Measurements from ENCODE around the gene FCN3. TPM values are rescaled to one million over a fixed set of nuclear protein-coding genes. Genes with fewer than 3 reads are reported as not detected.

The FCN3 gene
- total RNA-seq, 2 experiments from 2014 or later: not detected

DNA sequence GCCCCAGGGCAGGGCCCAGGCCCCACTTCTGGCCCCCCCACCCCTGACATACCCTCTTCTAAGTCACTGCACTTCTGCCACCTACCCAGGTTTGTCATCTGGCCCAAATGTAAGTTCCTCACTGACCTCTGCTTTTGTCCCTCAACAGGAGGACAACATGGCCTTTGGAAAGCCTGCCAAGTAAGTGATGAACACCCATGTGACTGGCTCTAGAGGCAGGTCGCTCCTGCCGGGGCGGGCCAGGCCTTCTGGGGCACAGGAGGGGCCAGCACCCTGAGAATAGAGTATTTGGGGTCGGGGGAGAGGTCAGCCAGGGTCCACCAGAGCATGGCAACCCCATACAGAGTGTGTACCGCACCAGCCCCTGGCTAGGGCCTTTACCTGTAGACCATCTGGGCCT lies 42.7 kb downstream of the FCN3 start:
- Histone ChIP-seq H3K79me2 (ENCODE audit: insufficient read depth, low read depth, low read length) (peaks cover 33% of the 10 kb centered on the region), H3K27ac (ENCODE audit: low read depth, low read length, poor library complexity, severe bottlenecking) (no peak overlapping the region), H3K4me2 (ENCODE audit: low read length) (no peak overlapping the region), H3K4me3 (ENCODE audit: low read depth, low read length, poor library complexity, severe bottlenecking) (no peak overlapping the region), H3K9me2 (ENCODE audit: insufficient read depth, low read length) (no peaks in the 10 kb centered on the region), H3K4me1 (ENCODE audit: insufficient read depth, low read length, poor library complexity, severe bottlenecking) (peaks cover 14% of the 10 kb centered on the region), H4K20me1 (ENCODE audit: insufficient read depth, low read length) (0 out of 2 replicates have a peak, but pooled peaks cover 6% of the 10 kb centered on the region), H3K9me3 (ENCODE audit: low read length) (no peaks in the 10 kb centered on the region), H2AFZ (ENCODE audit: low read length) (no peak overlapping the region), H3K36me3 (ENCODE audit: insufficient read depth, low read length) (peaks cover 89% of the 10 kb centered on the region)
- CTCF ChIA-PET (ENCODE audit: unreplicated experiment): interaction anchor here (0.8 to 1.6 kb wide), 2 partner anchors 13 to 61 kb away, joined by 3 to 4 read pairs; no protein-coding TSS in a partner anchor
- TF ChIP-seq, protein P1, sequence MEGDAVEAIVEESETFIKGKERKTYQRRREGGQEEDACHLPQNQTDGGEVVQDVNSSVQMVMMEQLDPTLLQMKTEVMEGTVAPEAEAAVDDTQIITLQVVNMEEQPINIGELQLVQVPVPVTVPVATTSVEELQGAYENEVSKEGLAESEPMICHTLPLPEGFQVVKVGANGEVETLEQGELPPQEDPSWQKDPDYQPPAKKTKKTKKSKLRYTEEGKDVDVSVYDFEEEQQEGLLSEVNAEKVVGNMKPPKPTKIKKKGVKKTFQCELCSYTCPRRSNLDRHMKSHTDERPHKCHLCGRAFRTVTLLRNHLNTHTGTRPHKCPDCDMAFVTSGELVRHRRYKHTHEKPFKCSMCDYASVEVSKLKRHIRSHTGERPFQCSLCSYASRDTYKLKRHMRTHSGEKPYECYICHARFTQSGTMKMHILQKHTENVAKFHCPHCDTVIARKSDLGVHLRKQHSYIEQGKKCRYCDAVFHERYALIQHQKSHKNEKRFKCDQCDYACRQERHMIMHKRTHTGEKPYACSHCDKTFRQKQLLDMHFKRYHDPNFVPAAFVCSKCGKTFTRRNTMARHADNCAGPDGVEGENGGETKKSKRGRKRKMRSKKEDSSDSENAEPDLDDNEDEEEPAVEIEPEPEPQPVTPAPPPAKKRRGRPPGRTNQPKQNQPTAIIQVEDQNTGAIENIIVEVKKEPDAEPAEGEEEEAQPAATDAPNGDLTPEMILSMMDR (conservative IDR thresholded peaks at IDR 0.05; ENCODE audit: low read length): no peak
- TF ChIP-seq EZH2phosphoT487 (IDR thresholded peaks at IDR 0.05; ENCODE audit: borderline replicate concordance, low read depth, low read length): no peak
- BruUV-seq (replicated peaks): no TSS peak
- intact Hi-C loops (cut with micrococcal nuclease; ENCODE audit: unreplicated experiment): no loop called here
- POLR2A ChIA-PET: interaction anchor here (1.4 kb wide), 1 partner anchor 9 kb away, joined by 5 read pairs; no protein-coding TSS in a partner anchor
- no peak for DNase-seq (ENCODE audit: low spot score)

DNA sequence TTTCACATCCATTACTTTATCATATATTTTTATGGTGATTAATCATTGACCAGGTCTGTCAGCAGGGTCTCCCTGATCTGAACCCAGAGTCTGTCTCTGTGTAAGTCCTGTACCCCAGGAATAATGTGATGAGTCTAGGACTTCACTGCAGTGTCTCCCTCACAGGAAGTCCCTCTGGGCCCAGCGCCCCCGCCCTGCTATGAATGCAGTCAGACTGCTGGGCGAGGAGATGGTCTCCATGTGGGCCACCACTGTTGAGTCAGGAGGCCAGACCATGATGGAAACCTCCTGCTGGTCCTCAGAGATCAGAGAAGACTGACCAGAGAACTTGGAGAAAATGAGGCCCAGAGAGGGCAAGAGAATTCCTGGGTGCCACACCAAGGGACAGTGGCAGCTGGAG lies 43.2 kb downstream of the FCN3 start:
- no peaks in the 10 kb centered on the region for H3K9me2 ChIP-seq (ENCODE audit: insufficient read depth, low read length)
- intact Hi-C loops (cut with micrococcal nuclease; ENCODE audit: unreplicated experiment): no loop called here
- no TSS peak for BruUV-seq (replicated peaks)
- DNase-seq (ENCODE audit: low spot score): no peak
- no peak overlapping the region for H3K27ac ChIP-seq (ENCODE audit: low read depth, low read length, poor library complexity, severe bottlenecking)
- peaks cover 38% of the 10 kb centered on the region for H3K79me2 ChIP-seq (ENCODE audit: insufficient read depth, low read depth, low read length)
- no peaks in the 10 kb centered on the region for H3K9me3 ChIP-seq (ENCODE audit: low read length)
- H2AFZ ChIP-seq (ENCODE audit: low read length): no peak overlapping the region
- ChIA-PET CTCF (ENCODE audit: unreplicated experiment) (no interaction called here), POLR2A (no interaction called here)
- H4K20me1 ChIP-seq (ENCODE audit: insufficient read depth, low read length): 0 out of 2 replicates have a peak, but pooled peaks cover 6% of the 10 kb centered on the region
- H3K4me3 ChIP-seq (ENCODE audit: low read depth, low read length, poor library complexity, severe bottlenecking): no peak overlapping the region
- peaks cover 14% of the 10 kb centered on the region for H3K4me1 ChIP-seq (ENCODE audit: insufficient read depth, low read length, poor library complexity, severe bottlenecking)
- no peak for TF ChIP-seq EZH2phosphoT487 (IDR thresholded peaks at IDR 0.05; ENCODE audit: borderline replicate concordance, low read depth, low read length)
- TF ChIP-seq, protein P1 (conservative IDR thresholded peaks at IDR 0.05; ENCODE audit: low read length): no peak
- H3K4me2 ChIP-seq (ENCODE audit: low read length): no peak overlapping the region
- peaks cover 89% of the 10 kb centered on the region for H3K36me3 ChIP-seq (ENCODE audit: insufficient read depth, low read length)

DNA sequence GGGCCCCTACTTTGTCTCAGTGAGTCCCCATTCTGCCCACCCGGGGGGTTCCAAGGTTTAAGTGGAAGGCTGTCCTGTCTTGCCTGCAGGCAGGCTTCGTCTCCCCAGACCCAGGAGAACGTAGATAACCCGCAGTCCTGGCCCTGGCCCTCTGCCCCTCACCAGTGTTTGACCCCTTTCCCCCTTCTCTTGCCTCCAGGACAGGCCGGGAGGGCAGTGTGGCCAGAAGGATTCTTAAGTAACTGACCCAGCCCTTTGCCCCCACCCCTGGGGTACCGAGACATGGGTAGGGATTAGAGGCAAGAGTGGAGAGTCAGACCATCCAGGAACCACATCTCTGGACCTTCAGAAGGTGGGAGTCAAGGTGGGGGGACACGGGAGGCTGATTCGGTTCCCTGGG lies 43.8 kb downstream of the FCN3 start:
- Histone ChIP-seq H2AFZ (ENCODE audit: low read length) (no peak overlapping the region), H3K4me1 (ENCODE audit: insufficient read depth, low read length, poor library complexity, severe bottlenecking) (peaks cover 14% of the 10 kb centered on the region), H3K4me2 (ENCODE audit: low read length) (no peak overlapping the region), H3K36me3 (ENCODE audit: insufficient read depth, low read length) (peaks cover 89% of the 10 kb centered on the region), H3K9me3 (ENCODE audit: low read length) (no peaks in the 10 kb centered on the region), H3K4me3 (ENCODE audit: low read depth, low read length, poor library complexity, severe bottlenecking) (no peak overlapping the region), H3K9me2 (ENCODE audit: insufficient read depth, low read length) (no peaks in the 10 kb centered on the region), H3K27ac (ENCODE audit: low read depth, low read length, poor library complexity, severe bottlenecking) (no peak overlapping the region), H3K79me2 (ENCODE audit: insufficient read depth, low read depth, low read length) (peaks cover 44% of the 10 kb centered on the region), H4K20me1 (ENCODE audit: insufficient read depth, low read length) (0 out of 2 replicates have a peak, but pooled peaks cover 6% of the 10 kb centered on the region)
- CTCF ChIA-PET (ENCODE audit: unreplicated experiment): no interaction called here
- no peak for DNase-seq (ENCODE audit: low spot score)
- intact Hi-C loops (cut with micrococcal nuclease; ENCODE audit: unreplicated experiment): no loop called here
- TF ChIP-seq, protein P1 (conservative IDR thresholded peaks at IDR 0.05; ENCODE audit: low read length): no peak
- no peak for TF ChIP-seq EZH2phosphoT487 (IDR thresholded peaks at IDR 0.05; ENCODE audit: borderline replicate concordance, low read depth, low read length)
- no TSS peak for BruUV-seq (replicated peaks)
- POLR2A ChIA-PET: interaction anchor here (0.5 kb wide), 1 partner anchor 331 kb away, joined by 5 read pairs; no protein-coding TSS in a partner anchor
